Spleen (tissue), 11 donors: Measurements from ENCODE around the gene WDR72. TPM values are rescaled to one million over a fixed set of nuclear protein-coding genes. Genes with fewer than 3 reads are reported as not detected.
"Not testable (repeated sequence)": the region's sequence is repeated elsewhere in the genome, so short reads cannot be mapped to it uniquely, and the experiment has no call there.

Experiments used
- DNase-seq: peaks from one replicate; pipeline ENCODE4 v3.0.0-alpha.2; 2020
- H3K27ac ChIP-seq, 8 donors: fragments of 200-600 bp; sonication (generic) in 7 of 8; 1 replicate in 4 of 8; 2 replicates in 4 of 8; pipeline versions ENCODE4 v1.5.0 to v1.8.0; 2016 to 2021; ENCODE audit warnings: inconsistent platforms in 4 of 8, mild to moderate bottlenecking in 4 of 8, moderate library complexity in 1 of 8
- H3K27me3 ChIP-seq, 7 donors: fragments of 200-600 bp; sonication (generic) in 6 of 7; replicated peaks in 1 of 7; 1 replicate in 4 of 7; 2 replicates in 3 of 7; pipeline versions ENCODE4 v1.5.0 to v1.8.0; 2016 to 2021; ENCODE audit warnings: inconsistent platforms in 3 of 7, mild to moderate bottlenecking in 1 of 7
- H3K36me3 ChIP-seq, 6 donors: fragments of 200-600 bp; sonication (generic) in 5 of 6; 1 replicate in 4 of 6; 2 replicates in 2 of 6; pipeline versions ENCODE4 v1.5.0 to v1.8.0; 2016 to 2021; ENCODE audit warnings: inconsistent platforms in 2 of 6
- H3K4me1 ChIP-seq, 6 donors: fragments of 200-600 bp; sonication (generic) in 5 of 6; 1 replicate in 3 of 6; 2 replicates in 3 of 6; pipeline versions ENCODE4 v1.5.0 to v1.8.0; 2016 to 2021; ENCODE audit warnings: inconsistent platforms in 3 of 6
- H3K4me3 ChIP-seq, 8 donors: fragments of 200-600 bp; sonication (generic) in 7 of 8; 1 replicate in 4 of 8; 2 replicates in 4 of 8; pipeline versions ENCODE4 v1.5.0 to v1.8.0; 2016 to 2021; ENCODE audit warnings: inconsistent platforms in 4 of 8, mild to moderate bottlenecking in 4 of 8, moderate library complexity in 2 of 8
- H3K9me3 ChIP-seq, 8 donors: fragments of 200-600 bp; sonication (generic) in 7 of 8; 1 replicate in 4 of 8; 2 replicates in 4 of 8; pipeline versions ENCODE4 v1.5.0 to v1.8.0; 2016 to 2021; ENCODE audit warnings: inconsistent platforms in 4 of 8
- POLR2A ChIP-seq, 3 donors: fragments of 450-650 bp; IDR thresholded peaks; one replicate each; pipeline ENCODE4 v1.5.1; 2017; ENCODE audit warnings: antibody characterized with exemption in 3 of 3, mild to moderate bottlenecking in 1 of 3
- POLR2AphosphoS5 ChIP-seq, 3 donors: sonication (generic); formaldehyde crosslinking; IDR thresholded peaks; one replicate each; pipeline ENCODE4 v1.5.1; 2017; ENCODE audit warnings: antibody characterized with exemption in 3 of 3
- WGBS, 5 donors: extraction: QIAGEN DNeasy Blood & Tissue Kit in 3 of 5; methylation state at CpG; one replicate each; pipeline versions ENCODE4 v1.1.5 to v1.1.7; 2013 to 2018; 5-methylcytosine and 5-hydroxymethylcytosine counted together
- intact Hi-C: fragments of 100-400 bp; cut with DNase I; formaldehyde crosslinking; loops from one replicate; pipeline ENCODE4 v1.15.0; 2023; ENCODE audit warnings: low total_unique reads
- polyA plus RNA-seq, 3 donors: library from polyadenylated mRNA; stranded (reverse); fragments of 200-250 nt; gene quantifications; one replicate each; pipeline ENCODE4 v1.2.1, GENCODE V29; 2013
- total RNA-seq, 7 donors: library from RNA; depleted of rRNA in 3 of 7; stranded (reverse); fragments of >200 nt in 3 of 7; fragmentation: NEBNext Ultra II Directional in 4 of 7; extraction: Animal tissue kit (Norgen Biotek cat#: 25700) in 4 of 7; gene quantifications; one replicate each; pipeline versions ENCODE4 v1.1.0 to v1.2.1, GENCODE V29; 2016 to 2021
- TF ChIP-seq, protein P1 (sequence below), 11 experiments: fragments of 200-600 bp in 7 of 11; fragments of 450-650 bp in 4 of 11; sonication (generic) in 4 of 11; IDR thresholded peaks in 8 of 11; conservative IDR thresholded peaks in 3 of 11; 1 replicate in 7 of 11; 2 replicates in 4 of 11; pipeline versions ENCODE4 v1.4.0 to v1.8.0; 2016 to 2021; ENCODE audit warnings: antibody characterized with exemption in 11 of 11, inconsistent platforms in 4 of 11, mild to moderate bottlenecking in 1 of 11
- donor health status: healthy with polysubstance abuse.
- donor health status: DM: no; HTN: no; CAD: no; lungs with moderate emphysema.
- donor health status: DM: no; HTN: no; CAD: no.
- donor health status: Bipolar disorder and iron deficiency.
- donor health status: healthy.
- donor health status: DM: no; HTN: no; CAD: no.
- donor health status: DM: yes; HTN: yes; CAD: no.

Gene WDR72
- total and polyA plus RNA-seq, 10 donors: not detected

- H3K4me1 ChIP-seq: no peaks in the 10 kb centered on the region
- TF ChIP-seq POLR2A (IDR thresholded peaks at IDR 0.05): no peak
- TF ChIP-seq, protein P1, sequence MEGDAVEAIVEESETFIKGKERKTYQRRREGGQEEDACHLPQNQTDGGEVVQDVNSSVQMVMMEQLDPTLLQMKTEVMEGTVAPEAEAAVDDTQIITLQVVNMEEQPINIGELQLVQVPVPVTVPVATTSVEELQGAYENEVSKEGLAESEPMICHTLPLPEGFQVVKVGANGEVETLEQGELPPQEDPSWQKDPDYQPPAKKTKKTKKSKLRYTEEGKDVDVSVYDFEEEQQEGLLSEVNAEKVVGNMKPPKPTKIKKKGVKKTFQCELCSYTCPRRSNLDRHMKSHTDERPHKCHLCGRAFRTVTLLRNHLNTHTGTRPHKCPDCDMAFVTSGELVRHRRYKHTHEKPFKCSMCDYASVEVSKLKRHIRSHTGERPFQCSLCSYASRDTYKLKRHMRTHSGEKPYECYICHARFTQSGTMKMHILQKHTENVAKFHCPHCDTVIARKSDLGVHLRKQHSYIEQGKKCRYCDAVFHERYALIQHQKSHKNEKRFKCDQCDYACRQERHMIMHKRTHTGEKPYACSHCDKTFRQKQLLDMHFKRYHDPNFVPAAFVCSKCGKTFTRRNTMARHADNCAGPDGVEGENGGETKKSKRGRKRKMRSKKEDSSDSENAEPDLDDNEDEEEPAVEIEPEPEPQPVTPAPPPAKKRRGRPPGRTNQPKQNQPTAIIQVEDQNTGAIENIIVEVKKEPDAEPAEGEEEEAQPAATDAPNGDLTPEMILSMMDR (IDR thresholded peaks at IDR 0.05 in 8 of 11, conservative IDR thresholded peaks at IDR 0.05 in 3 of 11): no peak
- TF ChIP-seq POLR2AphosphoS5 (IDR thresholded peaks at IDR 0.05): no peak
- H3K27me3 ChIP-seq: peaks cover 0 to 10% (median 0%) of the 10 kb centered on the region in 7 donors
- no peaks in the 10 kb centered on the region for H3K36me3 ChIP-seq
- intact Hi-C loops: no loop called here
- no peak overlapping the region for H3K4me3 ChIP-seq
- no peaks in the 10 kb centered on the region for H3K9me3 ChIP-seq
- WGBS, 5 donors: 72 to 81% (median 76%) methylated on average over 9 of the region's 9 CpGs
- no peak for DNase-seq
- H3K27ac ChIP-seq: no peak overlapping the region
Measured at GRCh38 chr15:53791581-53791980, 32.1 kb upstream of the WDR72 start.

DNA sequence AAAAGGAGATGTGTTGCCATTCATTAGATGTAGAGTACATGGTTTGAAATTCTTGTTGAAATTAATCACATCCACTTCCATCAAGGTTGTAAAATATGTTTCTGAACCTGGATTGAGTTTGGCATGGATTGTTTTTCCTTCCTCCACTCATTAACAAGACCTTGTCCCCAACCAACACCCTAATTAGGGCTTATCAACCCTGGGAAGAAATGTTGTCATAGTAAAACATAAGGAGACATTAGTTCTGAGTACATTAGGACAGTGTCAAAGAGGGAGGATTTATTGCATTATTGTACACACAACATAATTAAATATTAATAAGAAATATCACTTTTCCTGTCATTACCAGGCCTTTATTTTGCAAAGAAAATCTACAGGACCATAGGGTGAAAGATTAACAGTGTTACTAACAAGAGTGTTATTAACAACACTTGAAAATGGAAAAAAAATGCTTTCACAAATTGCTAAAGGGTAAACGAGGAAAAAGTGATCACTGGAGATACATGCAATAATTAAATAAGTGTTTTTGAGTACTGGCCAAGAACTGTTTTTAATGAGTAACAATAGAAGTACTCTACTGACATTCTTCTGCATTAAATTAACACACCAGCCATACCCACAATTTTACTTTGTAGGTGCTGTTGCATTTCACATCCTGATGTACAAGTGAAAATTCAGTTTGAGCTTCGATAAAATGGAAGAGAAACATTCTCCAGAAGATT is 30.4 kb upstream of the WDR72 start:
- Histone ChIP-seq H3K4me1 (no peaks in the 10 kb centered on the region), H3K27ac (no peak overlapping the region), H3K9me3 (peaks cover 0 to 3% (median 0%) of the 10 kb centered on the region in 8 donors), H3K36me3 (no peaks in the 10 kb centered on the region), H3K4me3 (no peak overlapping the region), H3K27me3 (peaks cover 0 to 10% (median 0%) of the 10 kb centered on the region in 7 donors)
- intact Hi-C loops: no loop called here
- WGBS, 5 donors: 45 to 67% (median 56%) methylated on average over 2 of the region's 2 CpGs
- no peak for DNase-seq
- TF ChIP-seq POLR2A (IDR thresholded peaks at IDR 0.05): no peak
- no peak for TF ChIP-seq POLR2AphosphoS5 (IDR thresholded peaks at IDR 0.05)
- TF ChIP-seq, protein P1 (IDR thresholded peaks at IDR 0.05 in 8 of 11, conservative IDR thresholded peaks at IDR 0.05 in 3 of 11): no peak

- H3K4me3 ChIP-seq: no peak overlapping the region
- intact Hi-C loops: no loop called here
- no peak overlapping the region for H3K27ac ChIP-seq
- H3K27me3 ChIP-seq: peaks cover 0 to 4% (median 0%) of the 10 kb centered on the region in 7 donors
- DNase-seq: no peak
- no peaks in the 10 kb centered on the region for H3K4me1 ChIP-seq
- TF ChIP-seq POLR2AphosphoS5 (IDR thresholded peaks at IDR 0.05) (no peak), POLR2A (IDR thresholded peaks at IDR 0.05) (no peak)
- TF ChIP-seq, protein P1 (IDR thresholded peaks at IDR 0.05 in 8 of 11, conservative IDR thresholded peaks at IDR 0.05 in 3 of 11): no peak
- WGBS, 5 donors: 77 to 90% (median 85%) methylated on average over 2 of the region's 2 CpGs
- H3K9me3 ChIP-seq: peaks cover 0 to 14% (median 0%) of the 10 kb centered on the region in 8 donors
- H3K36me3 ChIP-seq: no peaks in the 10 kb centered on the region
Measured at GRCh38 chr15:53786401-53786800, 26.9 kb upstream of the WDR72 start.

GRCh38 chr15:53785241-53785640 is 25.8 kb upstream of the WDR72 start:
- 68 to 90% (median 81%) methylated on average over 2 of the region's 2 CpGs for WGBS, 5 donors
- H3K4me3 ChIP-seq, H3K27me3 ChIP-seq, H3K36me3 ChIP-seq, H3K27ac ChIP-seq, H3K4me1 ChIP-seq, intact Hi-C loops, DNase-seq: not testable (repeated sequence)
- H3K9me3 ChIP-seq: peaks cover 0 to 26% (median 8%) of the 10 kb centered on the region in 8 donors
